Stimulated activated CD8-positive, alpha-beta memory T cell treated with anti-CD3 and anti-CD28 coated beads, Interleukin-7, amount 100 ng/mL, for 24 hours (primary cell): Measurements from ENCODE around the gene PDE4B.

Experiments
- DNase-seq: peaks from one replicate; pipeline ENCODE4 v3.0.0-alpha.2; 2020; ENCODE audit warnings: low read depth

Gene PDE4B

DNA sequence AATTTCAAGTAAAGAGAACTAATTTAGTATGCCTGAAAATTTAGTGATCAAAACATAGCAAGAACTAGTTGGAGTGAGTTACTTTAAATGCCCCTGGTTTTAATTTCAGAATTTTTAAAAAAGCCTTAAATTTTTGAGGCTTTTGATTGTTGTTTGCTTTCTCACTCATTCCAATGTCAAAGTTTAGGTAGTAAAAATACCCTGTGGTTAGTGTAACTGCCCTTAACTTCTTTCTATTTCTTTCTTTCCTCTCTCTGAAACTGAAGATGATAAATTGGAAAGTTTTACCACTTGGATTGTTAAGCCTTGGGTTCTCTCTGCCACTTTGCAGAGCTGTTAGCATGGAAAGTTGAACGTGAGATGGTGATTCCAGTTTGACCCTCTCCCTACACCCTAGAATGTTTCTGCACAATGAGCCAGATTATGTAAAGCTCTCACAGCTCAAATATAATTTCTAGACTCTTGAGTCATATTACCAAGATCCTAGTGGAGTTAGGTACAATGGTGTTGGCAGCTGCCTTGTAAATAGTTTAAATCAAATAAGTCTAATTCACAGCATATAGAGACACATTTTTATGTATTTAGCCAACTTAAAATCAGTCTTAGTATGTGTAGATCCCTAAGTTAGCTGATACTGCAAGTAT is 548.9 kb downstream of the PDE4B start:
- DNase-seq = no peak

DNA sequence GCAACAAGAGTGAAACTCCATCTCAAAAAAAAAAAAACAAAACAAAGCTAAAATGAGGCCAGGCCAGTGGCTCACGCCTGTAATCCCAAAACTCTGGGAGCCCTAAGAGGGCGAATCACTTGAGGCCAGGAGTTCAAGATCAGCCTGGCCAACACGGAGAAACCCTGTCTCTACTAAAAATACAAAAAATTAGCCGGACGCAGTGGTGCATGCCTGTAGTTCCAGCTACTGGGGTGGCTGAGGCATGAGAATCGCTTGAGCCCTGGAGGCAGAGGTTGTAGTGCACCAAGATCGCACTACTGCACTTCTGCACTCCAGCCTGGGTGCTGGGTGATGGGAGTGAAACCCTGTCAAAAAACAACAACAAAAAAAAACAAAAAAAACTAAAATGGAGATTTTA is 550.0 kb downstream of the PDE4B start:
- no peak for DNase-seq

DNA sequence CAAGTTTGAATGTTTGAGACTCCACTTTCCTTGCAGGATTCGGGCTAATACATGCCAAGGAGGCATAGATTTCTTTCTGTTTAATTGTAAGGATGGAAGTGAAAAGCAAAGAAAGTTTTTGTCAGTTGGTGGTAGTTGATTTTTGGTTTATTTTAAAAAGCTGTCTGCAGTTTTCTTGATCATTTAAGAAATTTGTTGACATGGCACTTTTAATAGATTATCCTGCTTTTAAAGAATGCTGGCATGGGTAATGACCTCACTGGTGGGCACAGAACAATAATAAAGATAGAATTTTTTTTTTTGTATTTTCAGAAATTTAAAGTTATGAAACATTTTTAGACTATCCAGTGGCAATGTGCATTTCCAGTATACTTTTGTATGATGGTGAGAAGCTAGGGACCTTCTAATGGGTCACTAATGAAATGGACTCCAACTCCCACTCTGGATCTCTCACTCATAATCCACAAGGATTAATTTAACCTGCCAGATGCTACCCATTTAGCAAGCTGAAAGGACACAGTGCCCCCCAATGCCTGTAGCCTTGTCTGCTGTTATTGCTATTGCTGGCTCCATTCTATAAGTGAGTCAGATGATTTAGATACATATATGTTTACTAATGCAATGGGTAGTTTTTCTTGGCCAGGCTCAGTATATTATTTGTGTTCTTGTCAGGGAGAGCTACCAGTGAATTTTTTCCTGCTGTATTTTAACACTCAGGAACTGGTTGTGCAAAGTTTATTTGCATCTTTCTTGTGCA is 551.1 kb downstream of the PDE4B start:
- no peak for DNase-seq

DNA sequence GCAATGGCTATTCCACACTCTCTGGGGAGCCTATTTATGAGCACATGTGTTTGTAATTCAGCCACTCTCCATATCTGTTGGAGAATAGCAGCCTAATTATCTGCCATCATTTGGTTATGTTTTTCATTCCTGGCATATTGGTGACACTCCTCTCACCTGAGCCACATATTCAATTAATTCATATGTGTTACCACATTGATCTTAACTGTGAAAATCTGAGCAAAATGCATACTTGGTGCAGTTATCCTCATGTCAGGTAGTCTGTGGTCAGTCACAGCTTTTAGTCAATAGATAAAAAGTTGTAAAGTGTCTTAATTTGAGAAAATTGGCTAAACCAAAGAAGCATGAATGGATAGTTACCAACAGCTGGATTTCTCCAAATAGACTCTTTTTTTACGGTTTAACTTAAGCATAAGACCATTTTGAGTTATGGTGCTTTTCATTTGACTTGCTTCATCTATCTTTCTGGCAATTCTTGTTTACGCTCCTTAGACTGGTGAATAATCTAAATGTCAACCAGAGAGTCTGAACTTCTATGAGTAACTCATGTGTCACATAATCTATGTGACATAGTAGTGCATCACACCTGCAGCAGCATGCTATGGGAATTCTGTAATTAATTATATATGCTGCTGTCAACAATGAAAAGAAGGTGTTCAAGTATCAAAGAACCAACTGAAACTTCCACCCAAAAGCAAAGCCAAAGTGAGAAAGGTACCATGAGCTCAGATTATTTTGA is 553.5 kb downstream of the PDE4B start:
- no peak for DNase-seq

DNA sequence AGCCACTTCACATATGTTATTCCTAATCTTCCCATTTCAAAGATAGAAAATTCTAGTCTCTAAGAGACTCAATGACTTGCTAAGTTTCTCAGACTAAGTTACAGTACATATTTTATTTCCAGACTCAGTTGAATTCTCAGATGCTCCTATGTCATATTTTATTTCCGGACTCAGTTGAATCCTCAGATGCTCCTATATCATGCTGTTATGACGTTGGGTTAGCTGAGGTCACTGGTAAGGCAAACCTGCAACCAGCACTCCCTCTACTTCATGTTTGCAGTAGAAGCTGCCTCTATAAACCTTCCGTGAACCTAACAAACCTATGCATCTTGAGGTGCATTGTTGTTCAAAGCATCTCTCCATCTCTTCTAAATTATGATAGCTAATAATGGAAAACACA is 554.2 kb downstream of the PDE4B start:
- DNase-seq = no peak

DNA sequence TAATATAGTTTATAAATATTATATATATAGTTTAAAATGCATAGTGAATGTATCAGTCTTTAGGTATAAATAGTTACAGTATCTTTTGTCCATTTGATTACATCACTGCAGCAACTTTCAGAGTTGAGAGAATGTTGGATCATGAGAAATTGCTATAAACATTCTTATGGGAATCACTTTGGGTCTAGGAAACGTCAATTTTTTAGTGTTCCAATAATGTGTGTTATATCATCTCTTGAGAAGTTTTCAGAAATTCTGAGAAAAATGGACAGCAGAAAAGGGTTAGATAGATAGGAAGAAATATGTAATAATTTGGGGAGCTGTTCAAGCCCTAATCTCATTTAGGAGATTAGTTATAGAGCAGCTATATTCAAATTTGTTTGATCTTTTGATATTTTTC is 556.1 kb downstream of the PDE4B start:
- DNase-seq = no peak

DNA sequence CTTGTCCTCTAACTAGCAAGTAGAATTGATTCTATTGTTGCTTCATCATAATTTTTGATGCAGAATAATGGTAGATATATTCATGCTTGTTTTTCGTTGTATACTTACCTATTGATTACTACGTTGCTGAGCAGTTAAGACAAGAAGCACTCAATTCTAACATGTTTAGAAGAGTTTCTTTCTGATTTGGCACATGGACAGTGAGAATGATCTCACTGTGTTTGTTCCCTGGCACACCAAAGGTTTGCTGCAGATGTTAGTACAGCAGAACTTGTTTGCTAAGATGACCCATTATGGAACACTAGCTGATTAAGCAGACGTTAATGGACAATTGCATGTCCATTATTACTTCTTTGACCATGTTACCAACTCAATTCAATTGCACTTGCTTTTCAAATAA is 556.5 kb downstream of the PDE4B start:
- DNase-seq = no peak

DNA sequence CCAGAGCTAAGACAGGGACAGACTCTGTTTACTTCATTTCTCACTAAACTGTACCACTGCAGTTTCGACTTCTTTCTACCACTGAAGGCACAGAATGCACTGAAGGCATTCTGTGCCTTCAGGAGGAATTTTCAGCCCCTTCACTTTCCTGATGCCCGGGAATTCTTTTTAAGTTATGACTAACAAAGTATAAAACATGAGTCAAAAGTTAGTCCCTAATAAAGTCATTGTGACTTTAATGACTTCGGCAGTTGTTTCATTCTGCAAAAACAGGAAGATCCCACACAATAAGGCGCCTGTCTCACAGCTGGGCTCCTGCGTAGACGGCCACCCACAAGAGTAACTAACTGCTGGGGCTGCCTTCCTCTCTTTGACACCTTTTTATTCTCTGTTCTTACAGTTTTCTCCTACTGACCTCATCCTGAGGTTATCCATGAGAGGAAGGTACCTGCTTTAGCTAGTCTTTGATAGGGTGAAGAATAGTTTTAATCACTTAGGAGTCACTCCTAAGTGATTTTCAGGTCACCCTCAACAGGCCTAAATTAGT is 557.4 kb downstream of the PDE4B start:
- no peak for DNase-seq

DNA sequence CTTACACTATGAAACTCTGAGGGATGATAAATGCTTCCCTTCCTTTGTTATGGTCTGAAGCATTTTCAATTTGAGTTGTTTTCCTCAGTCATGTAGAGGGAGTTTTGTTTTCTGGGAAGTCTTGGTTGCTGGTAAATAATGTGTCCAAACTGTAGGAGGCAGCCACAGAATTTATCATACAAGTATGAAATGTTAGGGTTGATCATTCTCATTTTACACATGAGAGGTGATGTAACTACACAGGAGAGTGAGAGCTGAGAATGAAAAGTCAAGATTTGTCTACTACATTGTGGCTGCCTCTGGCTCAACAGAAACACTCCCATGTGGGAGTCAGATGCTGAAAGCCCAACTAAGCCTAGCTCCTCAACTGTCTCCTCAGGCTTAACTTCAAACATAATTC is 558.8 kb downstream of the PDE4B start:
- no peak for DNase-seq

DNA sequence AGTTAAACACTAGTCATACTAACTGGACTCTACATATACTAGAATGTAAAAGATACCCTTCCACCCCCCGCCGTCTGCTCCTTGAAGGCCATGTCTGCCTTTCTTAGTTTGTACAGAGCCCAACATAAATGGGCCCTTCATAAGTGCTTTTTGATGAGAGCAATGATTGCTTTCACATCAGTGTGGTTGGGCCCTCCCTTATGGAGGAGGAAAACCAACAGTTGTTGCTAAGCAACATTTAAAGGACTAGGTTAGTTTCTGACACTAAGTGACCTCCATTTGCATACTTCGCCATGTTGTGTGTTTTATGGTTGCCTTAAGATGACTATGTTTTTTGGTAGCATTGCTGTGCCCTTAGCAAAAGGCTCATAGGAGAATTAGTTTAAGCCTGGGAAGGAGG is 559.2 kb downstream of the PDE4B start:
- DNase-seq = no peak

DNA sequence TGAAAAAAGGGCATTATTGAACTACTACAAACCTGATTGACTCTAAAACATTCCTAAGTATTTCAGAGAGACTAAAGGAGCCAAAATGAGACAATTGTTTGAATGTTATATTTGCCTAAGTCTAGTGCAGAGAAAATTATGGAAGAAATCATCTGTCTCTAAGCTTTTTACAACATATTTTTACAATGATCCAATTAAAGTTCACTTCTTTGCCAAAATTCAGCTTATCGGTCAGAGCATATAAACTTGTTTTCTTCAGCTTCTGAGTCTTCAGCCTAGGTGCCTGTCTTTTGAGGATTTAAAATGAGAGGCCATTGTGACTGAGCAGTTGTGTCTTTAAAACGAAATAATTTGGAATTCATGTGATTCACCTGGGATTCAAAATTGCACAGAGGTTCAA is 560.1 kb downstream of the PDE4B start:
- no peak for DNase-seq

DNA sequence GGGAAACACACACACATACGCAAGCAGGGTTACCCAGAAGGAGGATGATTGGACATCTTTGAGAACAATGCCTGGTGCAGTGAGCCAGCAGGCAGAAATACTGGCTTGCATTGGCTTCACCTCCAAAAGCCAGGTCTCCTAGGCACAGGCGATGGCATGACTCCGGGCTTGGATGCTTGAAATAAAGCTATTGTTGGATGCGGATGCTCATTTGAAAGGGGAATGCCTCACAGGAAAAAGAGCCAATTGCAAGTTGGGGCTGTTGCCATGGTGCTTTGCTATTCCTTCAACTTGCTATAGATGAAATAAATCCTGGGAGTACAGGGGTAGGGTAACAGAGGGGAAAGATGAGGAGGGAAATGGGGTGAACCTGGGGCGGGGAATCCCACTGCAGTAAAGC is 560.6 kb downstream of the PDE4B start:
- no peak for DNase-seq

DNA sequence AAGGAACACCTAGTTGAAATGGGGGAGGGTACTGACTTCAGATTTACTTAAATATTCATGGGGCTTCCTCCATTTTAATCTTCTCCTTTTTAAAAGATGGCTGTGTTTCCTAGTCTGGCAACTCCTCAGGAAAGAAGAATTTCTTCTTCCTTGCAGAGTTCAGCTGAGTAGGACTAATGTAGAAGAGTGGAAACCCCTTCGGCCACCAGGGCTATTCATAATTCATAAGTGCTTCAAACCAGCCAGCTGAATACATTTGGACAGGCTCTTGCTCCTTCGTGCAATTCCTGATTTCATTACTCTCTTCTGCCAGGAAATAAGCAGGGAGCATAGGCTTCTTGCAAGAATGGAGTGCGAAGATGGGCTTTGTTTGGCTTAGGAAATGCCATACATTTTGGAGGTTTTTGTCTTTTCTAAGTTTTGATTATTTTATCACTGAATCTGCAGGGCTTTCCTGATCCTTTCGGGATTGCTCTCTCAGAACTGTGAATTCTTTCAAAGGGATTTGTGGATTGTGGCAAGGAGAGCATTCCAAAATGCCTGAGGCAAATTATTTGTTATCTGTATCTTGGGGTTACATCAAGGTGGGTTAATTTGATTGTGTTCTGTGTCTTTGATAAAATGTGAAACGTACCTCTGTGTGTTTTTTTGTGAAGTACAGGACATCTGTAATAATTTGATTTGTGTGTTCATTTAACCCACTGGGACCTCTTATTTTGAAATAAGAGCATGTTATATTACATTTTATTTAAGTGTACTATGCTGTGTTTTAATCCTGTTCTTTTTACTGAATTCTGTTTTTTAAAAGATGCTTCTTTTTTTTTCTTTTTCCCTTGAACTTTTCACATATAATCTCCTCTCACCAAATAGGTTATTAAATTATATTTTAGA is 561.9 kb downstream of the PDE4B start:
- DNase-seq = no peak

DNA sequence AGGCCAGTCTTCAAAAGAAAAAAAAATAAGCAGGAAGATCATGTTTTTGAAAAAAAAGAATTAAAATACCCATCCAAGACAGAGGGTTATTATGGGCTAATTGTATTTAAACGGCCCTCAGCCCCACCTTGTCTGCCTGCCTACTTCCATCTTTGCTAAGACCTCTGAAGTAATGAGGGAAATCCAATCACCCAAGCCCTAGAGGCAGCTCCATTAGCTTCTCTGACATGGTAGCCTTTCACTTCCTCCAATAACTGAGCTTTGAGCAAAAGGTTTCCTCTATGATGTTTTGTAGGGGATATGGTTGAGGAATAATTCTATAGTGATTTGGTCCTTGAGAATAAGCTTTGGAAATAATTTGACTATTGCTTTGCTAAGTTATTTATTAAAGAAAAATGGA is 563.1 kb downstream of the PDE4B start:
- no peak for DNase-seq

DNA sequence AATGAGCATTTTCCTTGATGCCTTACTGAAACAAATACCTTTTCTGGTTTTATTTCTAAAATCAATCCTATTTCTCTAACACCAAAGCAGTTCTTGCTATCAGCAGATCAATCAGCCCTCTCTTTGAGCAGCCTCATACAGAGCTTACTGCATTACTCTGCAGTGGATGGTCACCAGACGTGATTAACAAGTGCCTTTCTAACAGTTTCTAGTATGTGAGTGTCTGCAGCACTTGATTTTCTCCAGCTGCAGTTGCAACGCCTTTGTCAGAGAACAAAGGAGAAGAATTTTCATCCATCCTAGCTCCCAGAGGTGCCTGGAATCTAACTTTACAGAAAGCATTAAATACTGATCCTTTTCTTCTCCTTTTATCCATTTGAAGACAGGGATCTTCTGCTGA is 563.9 kb downstream of the PDE4B start:
- no peak for DNase-seq

DNA sequence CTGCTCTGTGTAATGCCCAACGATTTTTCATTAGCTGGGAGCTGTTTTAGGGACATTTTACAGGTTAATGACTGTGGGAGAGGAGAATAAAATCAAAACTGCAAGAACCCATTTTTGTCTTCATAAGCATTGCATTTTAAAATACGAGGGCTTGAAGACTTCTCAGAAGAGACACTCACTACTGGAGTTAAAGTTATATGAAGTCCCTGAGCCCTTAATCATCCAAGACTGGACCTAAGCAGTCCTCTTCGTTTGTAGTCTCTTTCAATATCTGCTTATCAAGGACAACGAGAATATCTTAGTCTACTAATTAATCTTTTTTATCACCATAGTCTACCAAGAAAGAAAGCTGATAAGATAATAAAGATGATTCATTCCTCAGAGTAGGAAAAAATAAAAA is 564.3 kb downstream of the PDE4B start:
- no peak for DNase-seq

DNA sequence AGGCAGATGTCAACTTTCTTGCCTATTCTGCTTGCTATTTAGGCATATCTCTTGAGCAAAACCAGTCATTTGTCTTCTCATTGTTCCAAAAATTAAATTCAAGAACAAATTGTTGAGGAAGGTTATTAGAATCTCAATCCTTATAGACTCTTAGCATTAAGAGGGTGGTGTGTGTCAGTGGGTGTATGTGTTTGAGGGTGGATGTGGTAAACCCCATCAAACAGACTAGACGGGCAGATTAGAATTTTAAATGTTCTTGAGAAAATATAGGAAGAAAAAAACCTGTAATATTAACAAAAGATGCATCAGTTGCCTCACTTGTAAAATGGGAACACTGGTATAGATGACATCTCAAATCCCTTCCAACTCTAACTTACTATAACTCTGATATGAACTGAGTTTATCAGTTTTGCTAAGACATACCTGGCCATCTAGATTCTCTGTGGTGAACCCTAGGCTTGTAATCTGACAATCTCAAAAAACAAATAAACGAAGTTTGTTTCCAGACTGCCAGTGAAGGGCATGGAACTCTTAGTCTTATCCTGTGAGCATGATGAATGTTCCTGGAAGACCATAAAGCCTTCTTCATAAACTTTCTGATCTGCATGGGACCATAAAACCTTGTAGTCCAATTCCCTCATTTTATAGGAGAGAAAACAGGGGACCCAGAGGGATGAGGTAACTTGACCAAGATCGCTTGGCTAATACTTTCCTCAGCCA is 564.9 kb downstream of the PDE4B start:
- no peak for DNase-seq

DNA sequence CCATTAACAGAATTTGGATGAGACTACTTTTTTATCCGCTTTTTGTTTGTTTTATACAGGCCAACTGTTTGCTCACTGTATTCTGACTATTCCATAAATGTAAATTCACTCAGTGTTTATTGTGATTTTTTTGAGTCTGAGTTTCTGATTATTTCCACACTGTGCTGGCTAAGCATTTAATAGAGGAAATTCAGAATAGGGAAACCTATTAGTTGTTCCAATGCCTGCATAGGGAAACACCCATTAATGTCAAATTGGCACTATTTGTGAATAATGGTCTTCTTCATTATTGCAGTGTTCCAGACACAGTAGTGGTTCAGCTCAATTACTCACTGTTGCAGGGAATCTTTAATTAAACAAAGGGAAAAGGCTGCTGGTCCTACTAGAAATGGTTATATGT is 566.6 kb downstream of the PDE4B start:
- no peak for DNase-seq

DNA sequence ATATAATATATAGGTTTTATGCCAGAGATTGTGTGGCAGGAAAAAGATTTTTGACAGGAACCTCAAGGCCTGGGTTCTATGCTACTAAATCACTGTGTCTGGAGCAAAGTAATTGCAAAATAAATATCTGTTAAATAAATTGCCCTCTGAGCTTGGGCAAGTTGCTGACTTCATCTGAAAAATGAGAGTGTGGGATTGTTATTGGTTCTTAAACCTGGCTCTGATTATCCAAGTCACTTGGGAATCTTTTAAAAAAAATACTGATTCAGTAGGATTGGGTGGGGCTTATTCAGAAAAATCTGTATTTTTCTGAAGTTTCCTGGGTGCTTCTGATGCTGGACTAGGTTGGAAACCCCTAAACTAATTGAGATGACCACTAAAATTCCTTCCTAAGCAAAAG is 567.1 kb downstream of the PDE4B start:
- DNase-seq = no peak

DNA sequence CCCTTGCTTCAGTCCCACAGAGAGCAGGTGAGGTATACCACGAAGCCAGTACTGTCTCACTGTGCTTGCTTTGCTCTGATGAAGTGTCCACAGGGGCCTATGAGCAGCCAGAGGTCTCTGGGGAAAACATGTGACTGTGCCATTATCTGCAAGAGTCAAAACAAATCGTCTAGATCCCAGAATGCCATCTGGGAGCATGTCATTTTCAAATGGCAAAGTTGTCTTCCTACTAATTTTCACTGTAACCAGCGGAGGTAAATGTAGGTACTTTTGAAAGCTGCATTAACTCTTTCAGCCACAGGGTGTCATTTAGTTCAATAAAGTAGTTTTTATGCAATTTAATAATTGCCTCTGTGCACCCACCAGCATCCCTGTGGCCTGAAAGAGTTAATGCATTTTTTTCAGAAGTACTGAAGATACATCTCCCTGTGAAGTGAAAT is 567.6 kb downstream of the PDE4B start:
- no peak for DNase-seq
